Epithelial cell of esophagus (primary cell): ENCODE measurements around the gene MS4A2.
A peak's percentile ranks its signal among the peaks of the same experiment; 100 is the strongest.
"Not testable (repeated sequence)": the region's sequence is repeated elsewhere in the genome, so short reads cannot be mapped to it uniquely, and the experiment has no call there.

Experiments used
- DNase-seq: peaks from one replicate; pipeline ENCODE4 v3.0.0; 2010; ENCODE audit warnings: low read depth
- H3K4me3 ChIP-seq: 2 replicates; pipeline ENCODE4 v1.5.1; 2011; ENCODE audit warnings: mild to moderate bottlenecking, low read length, control low read depth
- CTCF ChIP-seq: IDR thresholded peaks from 2 replicates; pipeline ENCODE4 v1.5.1; 2011; ENCODE audit warnings: low read depth, mild to moderate bottlenecking, low read length, control low read depth, inconsistent platforms; ENCODE audit not compliant: insufficient read depth; ENCODE audit errors: missing control alignments

The MS4A2 gene

GRCh38 chr11:60065801-60066200, 22.7 kb upstream of the MS4A2 start:
- no peak for DNase-seq
- no peak for TF ChIP-seq CTCF
- no peak overlapping the region for H3K4me3 ChIP-seq

GRCh38 chr11:60069450-60069849, 19.0 kb upstream of the MS4A2 start:
- DNase-seq, result peak; percentile 61
- no peak for TF ChIP-seq CTCF
- H3K4me3 ChIP-seq, result no peak overlapping the region

GRCh38 chr11:60071644-60072043, 16.8 kb upstream of the MS4A2 start:
- H3K4me3 ChIP-seq, DNase-seq: not testable (repeated sequence)

- no peak for DNase-seq
- TF ChIP-seq CTCF, result no peak
- H3K4me3 ChIP-seq, result no peak overlapping the region
These were observed 11.1 kb upstream of the MS4A2 start for GRCh38 chr11:60077216-60077817.

GRCh38 chr11:60077981-60078380, 10.5 kb upstream of the MS4A2 start:
- DNase-seq, result no peak
- H3K4me3 ChIP-seq, result no peak overlapping the region
- TF ChIP-seq CTCF, result no peak

- TF ChIP-seq CTCF, result no peak
- H3K4me3 ChIP-seq, result no peak overlapping the region
- DNase-seq, result no peak
These were observed 9.7 kb upstream of the MS4A2 start for GRCh38 chr11:60078745-60079144.

GRCh38 chr11:60080535-60080934, 7.9 kb upstream of the MS4A2 start:
- no peak overlapping the region for H3K4me3 ChIP-seq
- no peak for DNase-seq
- TF ChIP-seq CTCF, result no peak

GRCh38 chr11:60084631-60085273, 3.7 kb upstream of the MS4A2 start:
- no peak for TF ChIP-seq CTCF
- no peak overlapping the region for H3K4me3 ChIP-seq
- DNase-seq, result peak; percentile 65
